DMS114 treated with DMSO at 0.1 percent for 48 hours (cell line): ENCODE results near the gene RNU7-1.
"Not testable (repeated sequence)": the region's sequence is repeated elsewhere in the genome, so short reads cannot be mapped to it uniquely, and the experiment has no call there.

ENCODE experiments used
- DNase-seq: peaks from one replicate; lab custom pipeline; 2025; ENCODE audit not compliant: unreplicated experiment; lab: John Stamatoyannopoulos, UW

Gene RNU7-1

DNA sequence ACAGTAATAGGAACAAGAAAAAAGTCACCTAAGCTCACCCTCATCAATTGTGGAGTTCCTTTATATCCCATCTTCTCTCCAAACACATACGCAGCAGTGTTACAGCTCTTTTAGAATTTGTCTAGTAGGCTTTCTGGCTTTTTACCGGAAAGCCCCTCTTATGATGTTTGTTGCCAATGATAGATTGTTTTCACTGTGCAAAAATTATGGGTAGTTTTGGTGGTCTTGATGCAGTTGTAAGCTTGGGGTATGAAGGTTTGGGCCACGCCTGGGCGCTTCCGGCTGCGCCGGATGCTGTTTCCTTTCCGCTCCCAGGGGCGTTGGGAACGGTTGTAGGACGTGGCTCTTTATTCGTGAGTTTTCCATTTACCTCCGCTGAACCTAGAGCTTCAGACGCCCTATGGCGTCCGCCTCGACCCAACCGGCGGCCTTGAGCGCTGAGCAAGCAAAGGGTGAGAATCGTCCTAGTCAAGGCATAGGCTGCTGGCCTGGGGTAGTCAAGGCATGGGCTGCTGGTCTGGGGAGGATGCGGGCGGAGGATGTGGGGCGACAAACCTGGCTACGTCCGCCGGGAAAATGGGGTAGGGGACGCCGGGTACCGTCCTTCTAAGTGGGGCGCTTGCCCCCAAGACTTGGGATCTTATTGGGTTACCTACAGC lies at the start of gene RNU7-1, which contains the start of gene C12orf57:
RNU7-1 (plus strand) TSS at position 95 of the 659 bp plus-strand sequence.
C12orf57 (plus strand) TSS at position 301 of the 659 bp plus-strand sequence; CDS start at position 401, 100 bp downstream.
- DNase-seq: peak; percentile 98

GRCh38 chr12:6894321-6894720 lies 49.3 kb upstream of the RNU7-1 start:
- no peak for DNase-seq

DNA sequence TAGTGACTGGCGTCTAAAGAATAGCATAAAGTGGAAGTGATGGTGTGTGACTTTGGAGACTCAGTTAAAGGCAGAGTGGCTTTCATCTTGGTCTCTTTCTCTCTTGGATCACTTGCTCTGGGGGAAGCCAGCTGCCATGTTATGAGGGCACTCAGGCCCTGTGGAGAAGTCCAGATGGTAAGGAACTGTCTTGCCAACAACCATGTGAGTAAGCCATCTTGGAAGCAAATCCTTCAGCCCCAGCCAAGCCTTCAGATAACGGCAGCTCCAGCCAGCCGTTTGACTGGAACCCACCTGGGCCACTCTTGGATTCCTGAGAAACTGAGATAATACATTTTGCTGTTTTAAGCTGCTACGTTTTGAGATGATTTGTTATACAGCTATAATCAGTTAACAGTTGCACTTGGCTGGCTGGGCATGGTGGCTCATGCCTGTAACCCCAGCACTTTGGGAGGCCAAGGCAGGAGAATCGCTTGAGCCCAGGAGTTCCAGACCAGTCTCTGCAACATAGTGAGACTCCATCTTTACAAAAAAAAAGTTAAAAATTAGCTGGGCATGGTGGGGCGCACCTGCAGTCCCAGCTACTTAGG lies 46.7 kb upstream of the RNU7-1 start:
- no peak for DNase-seq

DNA sequence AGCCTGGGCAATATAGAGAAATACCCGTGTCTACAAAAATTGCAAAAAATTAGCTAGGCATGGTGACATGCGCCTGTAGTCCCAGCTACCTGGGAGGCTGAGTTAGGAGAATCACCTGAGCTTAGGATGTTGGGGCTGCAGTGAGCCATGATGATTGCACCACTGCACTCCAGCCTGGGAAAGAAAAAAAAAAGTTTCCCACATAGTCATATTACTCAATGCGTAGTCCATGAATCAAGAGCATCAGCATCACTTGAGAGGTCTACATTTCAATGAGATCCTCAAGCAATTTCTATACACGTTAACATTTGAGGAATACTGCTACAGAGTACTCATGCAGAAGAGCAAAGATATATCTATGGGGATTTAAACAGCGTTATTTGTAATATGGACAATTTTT lies 44.2 kb upstream of the RNU7-1 start:
- DNase-seq: no peak

- DNase-seq: no peak
Measured at GRCh38 chr12:6899837-6900519, 43.6 kb upstream of the RNU7-1 start.

- no peak for DNase-seq
Measured at GRCh38 chr12:6902448-6902847, 41.2 kb upstream of the RNU7-1 start.

- no peak for DNase-seq
Measured at GRCh38 chr12:6903722-6904121, 39.9 kb upstream of the RNU7-1 start.

- DNase-seq: peak; percentile 97
Measured at GRCh38 chr12:6904280-6905276, 39.0 kb upstream of the RNU7-1 start, which contains the start of gene LRRC23. Gene LRRC23 (plus strand): TSS chr12:6904822. CDS start chr12:6905634, 812 bp downstream.

DNA sequence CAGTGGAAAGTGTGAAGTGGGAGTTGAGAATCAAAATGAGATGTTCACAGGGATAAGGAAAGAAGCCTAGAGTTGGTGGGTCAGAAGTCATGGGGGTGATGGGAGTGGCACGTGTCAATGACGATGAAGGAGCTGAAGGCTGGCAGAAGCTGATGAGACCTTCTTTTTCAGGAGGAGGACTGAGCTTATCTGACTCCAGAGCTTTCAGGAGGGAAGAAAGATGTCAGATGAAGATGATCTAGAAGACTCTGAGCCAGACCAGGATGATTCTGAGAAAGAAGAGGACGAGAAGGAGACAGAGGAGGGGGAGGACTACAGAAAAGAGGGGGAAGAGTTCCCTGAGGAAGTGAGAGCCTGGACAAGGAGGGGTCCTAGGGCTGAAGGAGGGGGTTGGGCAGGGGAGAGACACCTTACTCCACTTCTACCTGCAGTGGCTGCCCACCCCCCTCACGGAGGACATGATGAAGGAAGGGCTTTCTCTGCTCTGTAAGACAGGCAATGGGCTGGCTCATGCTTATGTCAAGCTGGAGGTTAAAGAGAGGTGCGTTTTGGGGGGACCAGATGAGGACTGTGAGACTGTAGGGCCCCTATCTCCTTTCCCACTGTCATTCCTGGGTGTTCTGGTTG lies 38.1 kb upstream of the RNU7-1 start:
- no peak for DNase-seq

GRCh38 chr12:6908141-6908540 lies 35.5 kb upstream of the RNU7-1 start:
- not testable (repeated sequence) for DNase-seq

GRCh38 chr12:6909421-6910145 lies 34.0 kb upstream of the RNU7-1 start:
- DNase-seq: no peak

- DNase-seq: no peak
Measured at GRCh38 chr12:6912164-6912935, 31.3 kb upstream of the RNU7-1 start.

GRCh38 chr12:6914246-6914946 lies 29.2 kb upstream of the RNU7-1 start, which contains the start of gene ENO2:
Gene ENO2 (plus strand): TSS chr12:6914580. CDS start chr12:6915833, 1,253 bp downstream.
- no peak for DNase-seq

DNA sequence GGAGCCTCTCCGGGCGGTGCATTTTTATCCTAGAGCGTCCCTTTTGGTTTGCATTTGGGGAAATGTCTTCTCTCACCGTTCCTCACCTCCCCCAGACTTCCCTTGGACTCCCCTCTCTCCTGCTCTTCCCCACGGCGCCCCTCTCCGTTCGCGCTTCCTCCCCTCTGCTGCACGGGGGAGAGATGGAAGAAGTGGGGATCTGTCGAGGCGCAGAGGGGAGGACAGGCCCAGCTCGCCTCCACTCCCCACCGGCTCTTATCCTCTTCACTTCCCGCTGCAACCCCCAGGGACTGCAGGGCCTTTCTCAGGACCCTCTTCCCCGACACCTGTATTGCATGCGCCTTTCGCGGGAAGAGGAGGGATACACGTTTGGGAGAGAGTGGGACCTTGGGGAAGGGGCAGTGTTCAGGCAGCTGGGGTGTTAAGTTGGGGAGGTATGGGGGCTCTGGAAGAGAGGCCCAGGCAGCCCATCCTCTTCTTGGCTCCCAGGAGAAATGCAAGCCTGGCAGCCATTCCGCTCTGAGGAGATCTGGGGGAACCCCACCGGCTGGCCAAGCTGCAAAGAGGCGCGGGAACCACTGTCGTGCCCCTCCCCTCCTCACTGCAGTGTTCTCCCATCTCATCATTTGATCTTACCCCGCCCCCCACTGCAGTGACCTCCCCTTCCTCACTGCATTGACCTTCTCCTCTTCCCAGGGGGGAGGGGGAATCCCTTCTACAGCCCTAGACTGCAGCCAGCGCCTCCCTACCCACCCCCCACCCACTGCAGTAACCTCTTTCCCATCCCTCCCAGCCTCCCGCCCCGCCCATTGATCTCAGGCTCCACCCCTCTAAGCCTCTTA lies 28.4 kb upstream of the RNU7-1 start:
- DNase-seq: no peak

DNA sequence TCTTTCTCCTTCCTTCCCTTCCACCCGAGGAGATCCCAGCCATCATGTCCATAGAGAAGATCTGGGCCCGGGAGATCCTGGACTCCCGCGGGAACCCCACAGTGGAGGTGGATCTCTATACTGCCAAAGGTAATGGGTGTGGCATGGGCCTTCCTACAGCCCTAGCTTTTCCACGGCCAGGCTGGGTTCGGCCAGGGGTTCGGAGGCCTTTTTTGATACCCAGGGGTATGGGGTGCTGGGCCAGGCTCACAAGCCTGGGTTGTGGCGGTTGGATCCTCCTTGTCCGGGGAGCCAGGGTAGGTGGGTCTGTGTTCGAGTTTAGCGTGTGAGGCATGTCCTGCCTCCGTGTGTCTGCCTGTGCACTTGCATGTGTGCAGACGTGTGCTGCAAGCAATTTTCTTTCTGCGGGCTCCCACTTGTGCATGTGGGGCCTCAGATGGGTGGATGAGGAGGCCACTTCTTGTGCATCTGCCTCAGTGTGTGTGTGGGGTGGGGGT lies 27.8 kb upstream of the RNU7-1 start:
- DNase-seq: no peak

DNA sequence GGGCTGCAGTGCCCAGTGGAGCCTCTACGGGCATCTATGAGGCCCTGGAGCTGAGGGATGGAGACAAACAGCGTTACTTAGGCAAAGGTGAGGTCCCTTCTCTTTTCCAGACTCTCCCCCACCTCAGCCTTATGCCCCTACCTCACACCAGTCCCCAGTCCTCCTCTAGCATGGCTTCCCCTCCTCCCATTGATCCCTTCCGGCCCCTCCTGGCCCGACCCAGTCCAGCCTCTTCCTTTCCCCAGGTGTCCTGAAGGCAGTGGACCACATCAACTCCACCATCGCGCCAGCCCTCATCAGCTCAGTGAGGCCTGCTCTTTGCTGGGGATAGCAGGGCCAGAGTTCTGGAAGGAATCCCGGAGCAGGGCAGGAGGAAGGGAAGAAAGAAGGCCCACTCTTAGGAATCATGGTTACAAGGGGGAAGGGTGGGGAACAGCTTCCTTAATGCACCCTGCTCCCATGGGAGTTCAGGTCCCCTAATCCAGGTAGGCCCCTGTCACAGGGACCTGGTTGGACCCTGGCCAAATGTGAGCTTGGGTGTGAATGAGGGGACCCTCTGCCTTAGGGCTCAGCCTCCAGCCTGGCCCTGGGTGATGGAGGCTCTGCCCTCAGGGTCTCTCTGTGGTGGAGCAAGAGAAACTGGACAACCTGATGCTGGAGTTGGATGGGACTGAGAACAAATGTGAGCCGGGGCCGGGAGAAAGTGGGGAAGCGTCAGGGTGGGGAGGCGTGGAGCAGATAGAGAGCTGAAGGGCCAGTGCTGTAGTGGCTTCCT lies 27.0 kb upstream of the RNU7-1 start:
- no peak for DNase-seq
